Lower leg skin (tissue), 4 donors: ENCODE results near the gene EPHB2. TPM values are rescaled to one million over a fixed set of nuclear protein-coding genes. Genes with fewer than 3 reads are reported as not detected.

ENCODE experiments used
- DNase-seq, 2 donors: peaks; one replicate each; pipeline ENCODE4 v3.0.0-alpha.2; 2019; ENCODE audit warnings: low spot score in 2 of 2
- H3K4me3 ChIP-seq: fragments of 200-600 bp; sonication (generic); 2 replicates; pipeline ENCODE4 v1.5.1; 2017; ENCODE audit warnings: mild to moderate bottlenecking, low read depth; ENCODE audit not compliant: poor library complexity, severe bottlenecking
- CTCF ChIP-seq, 3 donors: fragments of 450-650 bp; IDR thresholded peaks; one replicate each; pipeline ENCODE4 v1.5.1; 2016; ENCODE audit warnings: antibody characterized with exemption in 3 of 3, mild to moderate bottlenecking in 3 of 3, moderate library complexity in 2 of 3
- POLR2A ChIP-seq, 2 donors: fragments of 450-650 bp; IDR thresholded peaks; one replicate each; pipeline ENCODE4 v1.6.1; 2016 to 2017; ENCODE audit warnings: antibody characterized with exemption in 2 of 2, mild to moderate bottlenecking in 1 of 2, moderate library complexity in 1 of 2
- WGBS, 2 donors: methylation state at CpG; one replicate each; pipeline ENCODE4 v1.1.5; 2018; 5-methylcytosine and 5-hydroxymethylcytosine counted together
- intact Hi-C: fragments of 100-400 bp; cut with DNase I; formaldehyde crosslinking; loops from one replicate; pipeline ENCODE4 v1.15.0; 2023; ENCODE audit warnings: low total_unique reads
- total RNA-seq, 4 donors: library from RNA; depleted of rRNA; stranded (reverse); fragments of >200 nt; gene quantifications; one replicate each; pipeline ENCODE4 v1.1.0, GENCODE V29; 2016

Gene EPHB2
- total RNA-seq, 4 donors from 2014 or later: 0.57 to 3.1 (median 1.7) TPM

DNA sequence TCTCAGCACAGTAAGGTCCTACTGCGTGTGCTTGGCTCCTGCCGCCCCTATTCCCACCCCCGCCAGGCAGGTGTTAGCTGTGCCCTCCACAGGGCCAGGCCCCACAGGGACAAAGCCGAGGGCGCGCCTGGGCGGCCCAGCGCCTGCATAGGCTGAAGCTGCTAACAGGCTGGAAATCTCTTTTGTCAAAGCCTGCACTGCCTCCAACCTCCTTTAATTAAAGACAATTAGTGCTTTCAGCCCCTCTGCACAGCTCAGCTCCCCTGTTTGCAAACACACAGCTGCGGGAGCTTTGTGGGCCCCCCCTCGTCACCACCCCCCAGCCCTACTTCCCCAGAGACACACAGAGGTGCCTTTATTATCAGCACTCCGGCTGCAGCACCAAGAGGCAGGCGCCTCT lies 95.9 kb downstream of the EPHB2 start:
- no peak for TF ChIP-seq POLR2A (IDR thresholded peaks at IDR 0.05)
- no peak for TF ChIP-seq CTCF (IDR thresholded peaks at IDR 0.05)

DNA sequence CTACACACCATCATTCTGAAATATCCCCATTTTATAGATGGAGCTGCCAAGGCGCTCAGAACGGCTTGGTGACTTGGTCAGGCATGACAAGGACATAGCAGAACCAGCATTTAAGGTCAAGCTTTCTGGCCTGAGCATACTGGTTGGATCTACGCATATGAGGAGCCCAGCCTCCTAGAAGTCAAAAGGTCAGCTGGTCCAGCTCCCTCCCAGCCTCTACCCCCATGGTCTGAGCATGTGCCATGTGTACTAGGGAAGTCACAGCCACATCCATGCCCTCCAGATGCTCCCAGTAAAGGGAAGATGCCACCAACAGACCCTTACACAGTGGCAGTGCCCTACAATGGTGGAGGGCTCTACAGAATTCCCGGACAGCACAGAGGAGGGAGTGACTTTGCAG lies 96.7 kb downstream of the EPHB2 start:
- H3K4me3 ChIP-seq: no peak overlapping the region
- intact Hi-C loops: no loop called here
- 90 to 96% methylated on average over 4 of the region's 4 CpGs for WGBS, 2 donors
- TF ChIP-seq CTCF (IDR thresholded peaks at IDR 0.05) (no peak), POLR2A (IDR thresholded peaks at IDR 0.05) (no peak)
- no peak for DNase-seq

More for the DNA sequence above, 95.9 kb downstream of the EPHB2 start:
- H3K4me3 ChIP-seq: no peak overlapping the region
- DNase-seq: no peak
- intact Hi-C loops: no loop called here
- WGBS, 2 donors: 79 to 83% methylated on average over 12 of the region's 12 CpGs

- 42 to 50% methylated on average over 6 of the region's 6 CpGs for WGBS, 2 donors
- no peak for DNase-seq
- no peak overlapping the region for H3K4me3 ChIP-seq
- TF ChIP-seq CTCF (IDR thresholded peaks at IDR 0.05) (no peak), POLR2A (IDR thresholded peaks at IDR 0.05) (no peak)
- intact Hi-C loops: no loop called here
Measured at GRCh38 chr1:22808186-22808675, 97.6 kb downstream of the EPHB2 start.

GRCh38 chr1:22808676-22809483 lies 98.2 kb downstream of the EPHB2 start:
- WGBS, 2 donors: 27 to 31% methylated on average over 15 of the region's 15 CpGs
- intact Hi-C loops: no loop called here
- TF ChIP-seq POLR2A (IDR thresholded peaks at IDR 0.05): no peak
- no peak for TF ChIP-seq CTCF (IDR thresholded peaks at IDR 0.05)
- H3K4me3 ChIP-seq: no peak overlapping the region
- no peak for DNase-seq

DNA sequence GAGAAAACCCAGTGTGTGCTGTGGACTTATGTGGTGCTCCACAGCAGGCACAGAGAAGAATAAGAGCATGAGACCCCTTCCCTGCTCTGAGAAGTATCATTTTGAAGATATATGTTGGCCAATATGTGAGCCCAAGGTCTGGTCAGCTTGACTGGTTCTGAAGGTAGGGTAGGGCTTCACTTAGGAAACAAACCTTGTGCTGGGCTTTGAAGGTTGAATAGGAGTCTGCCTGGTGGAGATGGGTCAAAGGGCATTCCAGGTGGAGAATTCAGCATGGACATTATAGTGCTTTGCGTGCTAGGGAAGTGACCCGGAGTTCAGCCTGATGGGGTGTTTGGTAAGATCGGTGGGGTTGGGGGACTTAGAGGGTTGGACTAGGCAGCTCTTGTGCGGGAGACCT lies 99.1 kb downstream of the EPHB2 start:
- DNase-seq: no peak
- intact Hi-C loops: no loop called here
- TF ChIP-seq CTCF (IDR thresholded peaks at IDR 0.05): no peak
- TF ChIP-seq POLR2A (IDR thresholded peaks at IDR 0.05): no peak
- no peak overlapping the region for H3K4me3 ChIP-seq
- WGBS, 2 donors: 91 to 98% methylated on average over 4 of the region's 4 CpGs
